H1 (cell line): ENCODE results near the gene OR4D6. TPM values are rescaled to one million over a fixed set of nuclear protein-coding genes. Genes with fewer than 3 reads are reported as not detected.

Source experiments
- CEBPB ChIP-seq: IDR thresholded peaks from 2 replicates; pipeline ENCODE4 v1.6.1; 2012; ENCODE audit warnings: low read depth, low read length
- FOSL1 ChIP-seq: IDR thresholded peaks from 2 replicates; pipeline ENCODE4 v1.6.1; 2011; ENCODE audit warnings: mild to moderate bottlenecking, low read depth, low read length, moderate library complexity; ENCODE audit not compliant: insufficient read depth
- NANOG ChIP-seq: IDR thresholded peaks from 2 replicates; pipeline ENCODE4 v1.6.1; 2011; ENCODE audit warnings: low read length, low read depth, mild to moderate bottlenecking, inconsistent platforms; ENCODE audit not compliant: insufficient read depth, poor library complexity, severe bottlenecking
- PHF8 ChIP-seq: fragments of 200-600 bp; sonication (generic); conservative IDR thresholded peaks from 2 replicates; pipeline ENCODE4 v1.7.1; 2012; ENCODE audit warnings: low read depth, mild to moderate bottlenecking, inconsistent platforms, low read length, moderate library complexity
- SUZ12 ChIP-seq: fragments of 200-600 bp; sonication (generic); IDR thresholded peaks from 2 replicates; pipeline ENCODE4 v1.6.1; 2012; ENCODE audit warnings: mild to moderate bottlenecking, inconsistent platforms, low read length, moderate library complexity, mixed read lengths
- TAF7 ChIP-seq: optimal IDR thresholded peaks from 2 replicates; pipeline ENCODE3; 2011; ENCODE audit warnings: low read depth, mild to moderate bottlenecking, inconsistent platforms, low read length, moderate library complexity, borderline replicate concordance
- polyA plus RNA-seq, 7 experiments: library from polyadenylated mRNA; depleted of rRNA in 3 of 7; stranded (reverse) in 5 of 7; unstranded in 2 of 7; fragments of >200 nt in 5 of 7; fragments of 200-250 nt in 2 of 7; gene quantifications; 1 replicate in 5 of 7; 2 replicates in 1 of 7; 4 replicates in 1 of 7; pipeline versions ENCODE4 v1.2.1 to v1.2.3, GENCODE V29; 2011 to 2013; ENCODE audit warnings: missing spikeins in 2 of 7, mixed read lengths in 2 of 7
- total RNA-seq: library from RNA; stranded (reverse); fragmentation: NEBNext Ultra II Directional; extraction: Animal tissue kit (Norgen Biotek cat#: 25700); gene quantifications from 2 replicates; pipeline ENCODE4 v1.2.1, GENCODE V29; 2021

OR4D6 gene
- total and polyA plus RNA-seq, 2 of the 8 experiments (the other 6 are each of a cell fraction or from before 2014, with no cell fraction given), result not detected

DNA sequence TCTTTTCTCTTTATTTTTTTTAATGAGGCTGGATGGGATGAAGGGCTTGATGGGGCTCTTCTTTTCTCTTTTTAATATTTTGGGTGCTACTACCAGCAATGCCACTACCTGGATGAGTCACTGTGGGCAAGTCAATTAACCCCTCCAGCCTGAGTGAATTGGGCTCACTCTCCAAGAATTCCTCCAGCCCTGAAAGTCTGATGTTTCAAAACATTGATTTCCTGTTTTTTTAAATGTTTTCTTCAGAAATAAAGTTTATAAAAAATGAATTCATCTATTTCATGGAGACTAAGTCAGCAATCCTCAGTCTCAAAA, 29.7 kb upstream of the OR4D6 start (continued):
- TF ChIP-seq FOSL1 (no peak), TAF7 (no peak), CEBPB (no peak), SUZ12 (no peak), NANOG (no peak), PHF8 (no peak)
